ENCODE measurements around the gene RHOV.

The RHOV gene, protein sequence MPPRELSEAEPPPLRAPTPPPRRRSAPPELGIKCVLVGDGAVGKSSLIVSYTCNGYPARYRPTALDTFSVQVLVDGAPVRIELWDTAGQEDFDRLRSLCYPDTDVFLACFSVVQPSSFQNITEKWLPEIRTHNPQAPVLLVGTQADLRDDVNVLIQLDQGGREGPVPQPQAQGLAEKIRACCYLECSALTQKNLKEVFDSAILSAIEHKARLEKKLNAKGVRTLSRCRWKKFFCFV

GRCh38 chr15:40873694-40874561 is at the start of gene RHOV:
Gene RHOV, minus strand, starts transcription at chr15:40874234. Its CDS starts 95 bp downstream, at chr15:40874139.
- peak; percentile 51 for DNase-seq

DNA sequence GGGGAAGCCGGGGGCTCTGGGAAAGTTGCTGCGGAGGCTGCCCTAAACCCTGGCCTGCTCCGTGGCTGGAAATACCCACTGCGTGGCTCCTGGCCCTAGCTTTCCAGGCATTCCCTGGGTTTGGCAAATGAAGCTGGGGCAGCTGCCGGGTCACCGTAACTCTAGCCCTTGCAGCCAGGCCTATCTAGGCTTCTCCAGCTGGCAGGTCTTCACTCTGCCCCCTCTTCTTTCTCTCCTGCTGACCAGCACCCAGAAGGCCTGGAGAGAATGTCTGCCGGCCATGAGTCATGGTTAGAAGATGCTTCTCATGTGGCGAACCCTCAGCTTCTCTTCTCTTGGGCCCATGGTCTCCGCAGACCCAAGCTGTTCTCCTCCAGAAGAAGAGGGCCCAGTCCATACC is 49.5 kb upstream of the RHOV start:
- DNase-seq = no peak

DNA sequence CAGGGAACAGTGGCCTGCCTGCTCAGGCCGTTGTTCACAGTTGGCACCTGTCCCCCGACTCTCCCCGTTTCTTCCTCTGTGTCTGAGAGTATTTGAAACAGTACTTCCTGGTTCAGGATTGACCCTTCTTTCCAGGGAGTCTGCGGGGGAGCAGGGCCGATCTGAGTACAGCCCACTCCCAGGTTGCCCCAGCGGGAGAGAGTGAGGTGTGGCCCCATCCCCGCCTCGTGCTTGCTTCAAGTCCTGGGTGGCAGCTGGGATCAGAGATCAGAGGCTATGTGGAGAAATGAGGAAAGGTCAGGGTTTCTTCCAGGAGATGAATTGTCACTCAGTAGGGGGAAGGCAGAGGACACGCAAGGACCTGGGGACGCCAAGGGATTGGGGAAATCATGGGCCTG is 48.6 kb upstream of the RHOV start:
- no peak for DNase-seq

DNA sequence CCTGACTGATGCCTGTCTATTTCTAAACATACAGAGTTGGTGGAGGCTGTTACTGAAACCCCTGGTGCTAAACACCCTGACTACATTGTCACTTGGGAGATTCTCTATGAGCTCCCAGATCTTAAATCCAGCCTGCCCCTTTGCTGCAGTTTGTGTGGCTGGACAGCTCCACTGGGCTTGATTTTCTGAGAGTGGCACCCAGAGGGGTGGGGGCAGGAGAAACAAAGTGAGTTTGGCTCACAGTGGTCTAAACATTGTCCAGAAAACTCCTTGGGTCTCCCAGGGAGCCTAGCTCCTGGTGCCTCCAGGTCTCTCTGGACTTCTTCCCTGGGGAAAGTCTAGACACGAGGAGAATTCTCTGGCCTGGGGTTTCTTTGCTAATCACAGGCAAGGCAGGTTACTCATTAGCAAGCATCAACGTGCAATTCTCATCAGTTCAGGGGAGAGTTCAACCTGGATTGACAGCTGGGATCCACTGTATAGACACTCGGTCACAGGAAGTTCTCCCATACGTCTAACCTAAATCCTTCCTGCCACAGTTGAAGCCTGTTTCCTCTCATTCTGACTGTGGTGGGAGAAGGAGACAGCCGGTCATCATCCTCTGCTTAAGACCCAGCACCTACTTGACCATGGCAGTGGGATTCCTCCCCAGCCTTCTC is 48.0 kb upstream of the RHOV start:
- DNase-seq = no peak

- no peak for DNase-seq
Measured at GRCh38 chr15:40918799-40919392, 44.9 kb upstream of the RHOV start.

DNA sequence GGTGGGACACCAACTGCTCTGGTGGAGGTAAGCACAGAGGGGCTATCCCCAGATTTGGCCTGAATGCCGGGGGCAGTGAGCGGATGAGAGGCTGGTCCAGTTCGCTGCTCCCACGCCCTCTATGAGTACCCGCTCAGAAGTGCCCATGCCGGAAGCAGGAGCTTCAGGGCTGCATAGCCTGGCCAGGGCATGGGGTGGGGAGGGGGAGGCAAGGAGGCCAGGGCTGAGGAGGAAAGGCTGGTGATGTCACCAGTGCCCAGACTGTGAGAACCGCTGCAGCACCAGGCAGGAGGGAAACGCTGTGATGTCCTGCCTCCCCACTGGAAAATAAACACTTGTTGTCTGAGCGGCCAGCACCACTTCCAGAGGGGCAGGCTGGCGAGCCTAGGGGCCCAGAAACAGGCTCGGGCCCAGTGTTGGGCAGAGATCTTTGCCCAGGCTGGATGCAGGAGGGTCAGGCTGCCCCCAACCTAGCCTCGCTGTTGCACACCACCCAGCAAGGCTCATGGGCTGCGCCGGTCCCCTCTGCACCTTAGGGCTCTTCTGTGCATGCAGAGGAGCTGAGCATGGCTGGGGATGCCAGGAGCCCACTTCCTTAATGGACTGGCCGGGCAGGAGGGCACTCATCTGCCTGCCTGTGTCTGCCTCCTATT is 44.2 kb upstream of the RHOV start:
- DNase-seq = no peak

DNA sequence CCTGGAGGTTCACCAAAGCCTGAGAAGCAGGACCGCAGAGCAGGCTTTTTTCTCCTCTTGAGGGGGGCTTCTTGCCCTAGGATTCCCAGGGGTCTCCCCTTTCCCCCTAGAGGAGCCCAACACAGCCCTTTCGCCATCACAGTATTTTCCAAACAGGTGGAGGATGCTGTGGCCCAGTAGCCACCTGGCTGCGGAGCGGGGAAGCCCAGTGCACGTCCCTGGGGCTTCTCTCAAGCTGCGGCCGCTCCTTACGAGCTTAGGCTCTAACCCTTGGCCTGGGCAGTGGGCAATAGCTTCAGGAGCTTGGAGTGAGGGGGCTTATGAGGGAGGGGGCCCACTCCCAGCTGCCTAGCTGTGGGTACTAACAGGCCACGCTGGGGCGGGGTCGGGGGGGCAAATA is 43.6 kb upstream of the RHOV start:
- no peak for DNase-seq

GRCh38 chr15:40915679-40916078 is 41.6 kb upstream of the RHOV start:
- DNase-seq = no peak

DNA sequence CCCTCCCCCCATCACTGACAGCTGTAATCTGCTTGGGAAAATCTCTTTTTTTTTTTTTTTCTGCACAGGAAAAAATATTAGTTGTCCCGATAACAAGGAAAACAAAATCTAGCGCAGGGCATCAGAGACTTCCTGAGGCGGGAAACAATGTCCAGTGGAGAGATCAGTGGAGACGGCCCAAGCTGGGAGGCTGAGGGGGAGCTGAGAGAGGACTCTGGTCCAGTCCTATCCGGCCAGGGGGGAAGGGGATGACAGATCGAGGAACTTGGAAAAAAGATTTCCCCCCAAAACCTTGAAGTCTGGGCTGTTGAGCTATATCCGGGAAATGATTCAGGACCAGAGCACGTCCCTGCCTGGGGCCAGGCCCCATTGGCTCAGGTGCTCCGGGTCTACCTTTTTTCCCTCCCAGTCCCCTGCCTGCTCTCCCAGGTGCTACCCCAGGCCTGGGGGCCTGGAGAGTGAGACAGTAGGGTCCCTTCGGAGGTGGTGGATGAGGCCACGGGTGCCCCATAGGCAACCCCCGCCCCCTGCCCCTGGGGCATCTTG is 41.2 kb upstream of the RHOV start:
- no peak for DNase-seq

DNA sequence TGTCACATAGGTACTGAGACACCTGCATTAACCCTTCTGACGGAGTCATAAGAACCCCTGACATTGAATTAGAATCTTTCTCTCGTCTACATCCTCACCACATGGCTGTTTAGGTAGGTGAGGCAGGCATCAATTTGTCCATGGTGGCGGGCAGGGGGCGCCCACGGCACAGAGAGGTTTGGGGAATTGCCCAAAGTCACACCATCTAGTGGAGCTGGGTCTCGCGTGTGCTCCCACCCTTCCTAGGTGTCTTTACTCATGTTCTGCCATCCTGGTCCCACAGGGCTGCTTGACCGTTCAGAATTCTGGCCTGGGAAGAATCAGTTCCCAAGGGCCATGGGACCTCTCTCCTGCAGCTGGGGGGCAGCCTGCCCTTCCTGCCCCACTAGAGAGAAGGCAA is 40.5 kb upstream of the RHOV start:
- peak; percentile 15 for DNase-seq

GRCh38 chr15:40914013-40914412 is 40.0 kb upstream of the RHOV start:
- DNase-seq = no peak

DNA sequence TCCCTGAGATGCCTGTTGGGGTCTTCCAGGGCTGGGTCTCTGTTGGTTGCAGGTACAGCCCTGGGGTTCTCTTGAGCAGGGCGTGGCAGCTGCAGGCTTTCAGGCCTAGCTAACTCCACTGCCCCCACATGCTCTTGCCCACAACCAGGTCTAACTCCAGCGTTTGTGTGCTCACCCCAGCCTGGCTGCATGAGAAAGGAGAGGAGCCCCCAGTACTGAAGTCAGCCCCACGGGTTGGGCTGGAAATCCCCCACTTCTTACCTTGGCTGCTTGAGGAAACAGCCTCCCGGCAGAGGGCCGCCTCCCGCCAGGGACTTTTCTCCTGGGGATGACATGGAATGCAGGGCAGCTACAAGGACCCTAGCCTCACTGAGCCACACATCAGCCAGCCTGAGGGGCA is 38.4 kb upstream of the RHOV start:
- no peak for DNase-seq

DNA sequence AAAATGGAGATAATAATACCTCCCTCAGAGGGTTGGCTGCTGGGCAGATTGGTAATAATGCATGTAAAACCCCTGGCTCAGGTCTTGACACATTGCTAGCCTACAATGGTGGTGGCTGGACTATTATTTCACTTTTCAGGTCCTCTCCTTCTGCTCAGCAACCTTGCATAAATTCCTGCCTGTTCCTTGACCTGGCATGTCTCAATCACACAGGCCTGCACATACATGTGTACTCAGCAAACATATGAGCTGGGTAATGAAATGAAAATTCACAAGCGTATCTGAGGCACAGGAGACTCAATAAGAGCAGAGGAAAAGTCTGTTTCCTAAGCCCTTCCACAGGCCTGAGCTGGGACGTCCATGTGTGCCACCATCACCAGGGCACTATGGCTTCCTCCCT is 37.7 kb upstream of the RHOV start:
- DNase-seq = no peak

- no peak for DNase-seq
Measured at GRCh38 chr15:40911141-40911540, 37.1 kb upstream of the RHOV start.

- no peak for DNase-seq
Measured at GRCh38 chr15:40909662-40910630, 35.9 kb upstream of the RHOV start.

- DNase-seq = no peak
Measured at GRCh38 chr15:40908095-40908494, 34.1 kb upstream of the RHOV start.

DNA sequence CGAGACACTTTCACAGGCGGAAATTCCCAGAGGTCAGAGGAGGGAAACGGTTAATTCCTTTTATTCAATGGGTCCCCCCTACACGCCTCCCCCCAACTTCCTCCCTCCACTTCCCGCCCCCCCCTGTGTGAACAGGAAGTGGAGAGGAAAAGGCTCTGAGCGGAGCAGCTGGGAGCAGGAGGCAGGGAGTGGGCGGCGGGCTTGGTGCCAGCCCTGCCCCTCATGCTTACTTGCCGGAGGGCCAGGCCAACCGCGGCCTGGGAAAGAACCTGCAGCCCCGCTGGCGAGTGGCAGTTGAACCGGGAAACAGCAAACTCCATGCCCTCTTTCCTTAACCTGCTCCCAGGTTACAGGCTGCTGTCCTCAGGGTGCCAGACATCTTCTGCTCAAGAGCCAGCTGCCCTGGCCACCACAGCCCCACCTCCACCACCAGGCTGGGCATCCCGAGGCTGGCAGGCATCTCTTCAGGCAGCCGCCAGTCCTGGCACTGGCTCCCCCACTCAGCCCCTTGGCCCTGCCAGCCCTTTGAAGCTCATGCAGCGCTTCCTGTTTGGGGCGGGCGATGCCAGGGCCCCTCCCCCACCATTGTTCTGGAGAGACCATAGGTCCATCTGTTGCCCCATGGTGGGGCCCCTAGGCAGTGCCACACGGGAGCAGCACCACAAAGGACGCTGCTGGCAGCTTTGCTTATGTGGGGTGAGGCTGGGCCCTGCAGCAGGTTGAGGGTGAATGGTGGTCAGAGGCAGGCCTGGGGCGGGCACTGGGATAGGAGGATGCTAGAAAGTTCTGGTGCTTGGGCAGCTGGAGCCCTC is 33.2 kb upstream of the RHOV start:
- DNase-seq = no peak

- DNase-seq = peak; percentile 21
Measured at GRCh38 chr15:40906091-40906990, 32.3 kb upstream of the RHOV start.

DNA sequence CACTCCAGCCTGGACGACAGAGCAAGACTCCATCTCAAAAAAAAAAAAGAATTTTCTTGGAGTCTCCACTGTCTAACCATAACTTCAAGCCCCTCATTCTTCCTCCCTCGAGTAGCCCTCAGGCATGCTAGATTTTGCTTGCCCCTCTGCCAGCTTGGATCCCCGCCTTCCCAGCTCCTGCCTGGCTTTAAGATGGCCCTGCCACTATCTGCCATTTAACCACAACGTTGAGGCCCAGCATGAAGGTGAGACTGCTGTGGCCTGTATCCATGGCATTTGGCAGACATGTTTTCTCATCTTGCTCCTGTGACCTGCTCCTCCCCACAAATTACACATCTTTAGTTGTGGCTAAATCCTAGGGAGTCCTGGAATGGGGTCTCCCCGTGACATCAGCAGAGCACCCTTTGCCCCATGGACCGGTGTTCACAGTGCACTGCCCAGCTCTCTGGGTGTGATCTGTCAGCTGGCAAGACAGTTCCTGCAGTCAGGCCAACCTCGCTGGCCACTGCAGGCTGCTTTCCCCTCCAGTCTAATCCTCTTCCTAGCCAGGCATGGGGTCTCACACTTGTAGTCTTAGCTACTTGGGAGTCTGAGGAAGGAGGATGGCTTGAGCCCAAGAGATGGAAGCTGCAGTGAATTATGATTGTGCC is 30.6 kb upstream of the RHOV start:
- DNase-seq = no peak
